K562 (cell line): ENCODE measurements around the gene SEC14L2. TPM values are rescaled to one million over a fixed set of nuclear protein-coding genes. Genes with fewer than 3 reads are reported as not detected.

Source experiments
- DPF2 ChIP-seq: fragments of 450-650 bp; IDR thresholded peaks from 2 replicates; pipeline ENCODE4 v1.6.1; 2016
- FOSL1 ChIP-seq: fragments of 200-800 bp; sonication (Bioruptor generic); conservative IDR thresholded peaks from 2 replicates; pipeline ENCODE4 v1.6.1; 2016; ENCODE audit warnings: missing genetic modification characterization, missing compliant biosample characterization
- HIVEP1 ChIP-seq: fragments of 250-450 bp; sonication (Bioruptor Pico); IDR thresholded peaks from 2 replicates; pipeline ENCODE4 v1.4.0; 2020; ENCODE audit warnings: mild to moderate bottlenecking
- JUND ChIP-seq, 2 experiments: IDR thresholded peaks; 2 replicates in 1 of 2; 3 replicates in 1 of 2; pipeline ENCODE4 v1.6.1; 2011; ENCODE audit warnings: borderline replicate concordance in 2 of 2, low read depth in 2 of 2, low read length in 2 of 2, improper control_type of control experiment in 1 of 2, missing biosample characterization in 1 of 2, missing genetic modification characterization in 1 of 2, missing genetic modification reagents in 1 of 2
- LEF1 ChIP-seq: fragments of 450-650 bp; IDR thresholded peaks from 2 replicates; pipeline ENCODE4 v1.6.1; 2016; ENCODE audit warnings: mild to moderate bottlenecking
- NUFIP1 ChIP-seq: fragments of 450-650 bp; IDR thresholded peaks from 2 replicates; pipeline ENCODE4 v1.6.1; 2018; ENCODE audit not compliant: partially characterized antibody
- TARDBP ChIP-seq: fragments of 450-650 bp; IDR thresholded peaks from 2 replicates; pipeline ENCODE4 v1.6.1; 2016
- TRIM28 ChIP-seq: fragments of 450-650 bp; IDR thresholded peaks from 2 replicates; pipeline ENCODE4 v1.6.1; 2017
- ZNF408 ChIP-seq: fragments of 250-450 bp; sonication (Bioruptor Pico); IDR thresholded peaks from 2 replicates; pipeline ENCODE4 v1.4.0; 2020; ENCODE audit warnings: low read depth, mild to moderate bottlenecking, moderate library complexity
- ZNF445 ChIP-seq: fragments of 250-450 bp; sonication (Bioruptor Pico); IDR thresholded peaks from 2 replicates; pipeline ENCODE4 v1.4.0; 2020; ENCODE audit warnings: low read depth, mild to moderate bottlenecking, moderate library complexity
- polyA plus RNA-seq, 8 experiments: library from polyadenylated mRNA; depleted of rRNA in 4 of 8; stranded (reverse) in 5 of 8; unstranded in 3 of 8; fragments of >200 nt; fragmentation: Nextera tagmentation in 2 of 8; fragmentation: Illumina TruSeq in 1 of 8; extraction: Ambion mirVana in 2 of 8; extraction: Trizol in 1 of 8; gene quantifications; 2 replicates each; pipeline versions ENCODE4 v1.2.1 to v1.2.3, GENCODE V29; 2011 to 2014; ENCODE audit warnings: inconsistent platforms in 1 of 8, missing spikeins in 1 of 8
- total RNA-seq, 7 experiments: library from RNA; depleted of rRNA in 6 of 7; stranded (reverse); fragments of >200 nt in 6 of 7; fragmentation: Illumina TruSeq in 2 of 7; extraction: Trizol in 2 of 7; gene quantifications; 2 replicates each; pipeline versions ENCODE4 v1.2.1 to v1.2.3, GENCODE V29; 2011 to 2021; ENCODE audit warnings: low replicate concordance in 1 of 7
- TF ChIP-seq, protein P1 (sequence below): fragments of 450-650 bp; IDR thresholded peaks from 2 replicates; pipeline ENCODE4 v1.6.1; 2018; ENCODE audit not compliant: partially characterized antibody
- TF ChIP-seq, protein P2 (sequence below), 2 experiments: fragments of 450-650 bp; formaldehyde crosslinking in 1 of 2; IDR thresholded peaks; 2 replicates each; pipeline versions ENCODE4 v1.4.0 to v1.6.1; 2014 to 2020; ENCODE audit warnings: mild to moderate bottlenecking in 2 of 2, borderline replicate concordance in 1 of 2, low read depth in 1 of 2
- TF ChIP-seq, protein P3 (sequence below): sonication (generic); formaldehyde crosslinking; IDR thresholded peaks from 2 replicates; pipeline ENCODE4 v1.8.0; 2022; ENCODE audit warnings: mild to moderate bottlenecking, missing genetic modification reagents

Gene SEC14L2
- total and polyA plus RNA-seq, 9 of the 15 experiments (the other 6 are each of a cell fraction or from before 2014, with no cell fraction given) = 0.03 to 0.17 (median 0.10) TPM

- TF ChIP-seq, protein P1, sequence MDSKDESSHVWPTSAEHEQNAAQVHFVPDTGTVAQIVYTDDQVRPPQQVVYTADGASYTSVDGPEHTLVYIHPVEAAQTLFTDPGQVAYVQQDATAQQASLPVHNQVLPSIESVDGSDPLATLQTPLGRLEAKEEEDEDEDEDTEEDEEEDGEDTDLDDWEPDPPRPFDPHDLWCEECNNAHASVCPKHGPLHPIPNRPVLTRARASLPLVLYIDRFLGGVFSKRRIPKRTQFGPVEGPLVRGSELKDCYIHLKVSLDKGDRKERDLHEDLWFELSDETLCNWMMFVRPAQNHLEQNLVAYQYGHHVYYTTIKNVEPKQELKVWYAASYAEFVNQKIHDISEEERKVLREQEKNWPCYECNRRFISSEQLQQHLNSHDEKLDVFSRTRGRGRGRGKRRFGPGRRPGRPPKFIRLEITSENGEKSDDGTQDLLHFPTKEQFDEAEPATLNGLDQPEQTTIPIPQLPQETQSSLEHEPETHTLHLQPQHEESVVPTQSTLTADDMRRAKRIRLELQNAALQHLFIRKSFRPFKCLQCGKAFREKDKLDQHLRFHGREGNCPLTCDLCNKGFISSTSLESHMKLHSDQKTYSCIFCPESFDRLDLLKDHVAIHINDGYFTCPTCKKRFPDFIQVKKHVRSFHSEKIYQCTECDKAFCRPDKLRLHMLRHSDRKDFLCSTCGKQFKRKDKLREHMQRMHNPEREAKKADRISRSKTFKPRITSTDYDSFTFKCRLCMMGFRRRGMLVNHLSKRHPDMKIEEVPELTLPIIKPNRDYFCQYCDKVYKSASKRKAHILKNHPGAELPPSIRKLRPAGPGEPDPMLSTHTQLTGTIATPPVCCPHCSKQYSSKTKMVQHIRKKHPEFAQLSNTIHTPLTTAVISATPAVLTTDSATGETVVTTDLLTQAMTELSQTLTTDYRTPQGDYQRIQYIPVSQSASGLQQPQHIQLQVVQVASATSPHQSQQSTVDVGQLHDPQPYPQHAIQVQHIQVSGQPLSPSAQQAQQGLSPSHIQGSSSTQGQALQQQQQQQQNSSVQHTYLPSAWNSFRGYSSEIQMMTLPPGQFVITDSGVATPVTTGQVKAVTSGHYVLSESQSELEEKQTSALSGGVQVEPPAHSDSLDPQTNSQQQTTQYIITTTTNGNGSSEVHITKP = peak; percentile 64
- TF ChIP-seq HIVEP1 (CRISPR knock-in tag) (no peak), FOSL1 (tag) (peak; percentile 70), TARDBP (no peak), JUND (IDR thresholded peaks at IDR 0.05; ENCODE audit: borderline replicate concordance, low read depth, low read length) (peak; percentile 58), JUND (tag; IDR thresholded peaks at IDR 0.05; ENCODE audit: borderline replicate concordance, low read depth, low read length) (no peak), ZNF445 (no peak), NUFIP1 (no peak), LEF1 (no peak), DPF2 (peak; percentile 45), ZNF408 (no peak), TRIM28 (no peak)
- TF ChIP-seq, protein P2, sequence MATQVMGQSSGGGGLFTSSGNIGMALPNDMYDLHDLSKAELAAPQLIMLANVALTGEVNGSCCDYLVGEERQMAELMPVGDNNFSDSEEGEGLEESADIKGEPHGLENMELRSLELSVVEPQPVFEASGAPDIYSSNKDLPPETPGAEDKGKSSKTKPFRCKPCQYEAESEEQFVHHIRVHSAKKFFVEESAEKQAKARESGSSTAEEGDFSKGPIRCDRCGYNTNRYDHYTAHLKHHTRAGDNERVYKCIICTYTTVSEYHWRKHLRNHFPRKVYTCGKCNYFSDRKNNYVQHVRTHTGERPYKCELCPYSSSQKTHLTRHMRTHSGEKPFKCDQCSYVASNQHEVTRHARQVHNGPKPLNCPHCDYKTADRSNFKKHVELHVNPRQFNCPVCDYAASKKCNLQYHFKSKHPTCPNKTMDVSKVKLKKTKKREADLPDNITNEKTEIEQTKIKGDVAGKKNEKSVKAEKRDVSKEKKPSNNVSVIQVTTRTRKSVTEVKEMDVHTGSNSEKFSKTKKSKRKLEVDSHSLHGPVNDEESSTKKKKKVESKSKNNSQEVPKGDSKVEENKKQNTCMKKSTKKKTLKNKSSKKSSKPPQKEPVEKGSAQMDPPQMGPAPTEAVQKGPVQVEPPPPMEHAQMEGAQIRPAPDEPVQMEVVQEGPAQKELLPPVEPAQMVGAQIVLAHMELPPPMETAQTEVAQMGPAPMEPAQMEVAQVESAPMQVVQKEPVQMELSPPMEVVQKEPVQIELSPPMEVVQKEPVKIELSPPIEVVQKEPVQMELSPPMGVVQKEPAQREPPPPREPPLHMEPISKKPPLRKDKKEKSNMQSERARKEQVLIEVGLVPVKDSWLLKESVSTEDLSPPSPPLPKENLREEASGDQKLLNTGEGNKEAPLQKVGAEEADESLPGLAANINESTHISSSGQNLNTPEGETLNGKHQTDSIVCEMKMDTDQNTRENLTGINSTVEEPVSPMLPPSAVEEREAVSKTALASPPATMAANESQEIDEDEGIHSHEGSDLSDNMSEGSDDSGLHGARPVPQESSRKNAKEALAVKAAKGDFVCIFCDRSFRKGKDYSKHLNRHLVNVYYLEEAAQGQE (IDR thresholded peaks at IDR 0.05; ENCODE audit: borderline replicate concordance) = peak; percentile 60
- TF ChIP-seq, protein P2 (CRISPR knock-in tag; IDR thresholded peaks at IDR 0.05; ENCODE audit: low read depth) = no peak
- TF ChIP-seq, protein P3, sequence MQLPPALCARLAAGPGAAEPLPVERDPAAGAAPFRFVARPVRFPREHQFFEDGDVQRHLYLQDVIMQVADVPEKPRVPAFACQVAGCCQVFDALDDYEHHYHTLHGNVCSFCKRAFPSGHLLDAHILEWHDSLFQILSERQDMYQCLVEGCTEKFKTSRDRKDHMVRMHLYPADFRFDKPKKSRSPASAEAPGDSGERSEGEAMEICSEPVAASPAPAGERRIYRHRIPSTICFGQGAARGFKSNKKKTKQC (CRISPR knock-in tag) = no peak
These were observed 11.7 kb downstream of the SEC14L2 start (continued) for GRCh38 chr22:30408388-30409102.
